Prostate gland (tissue), 2 donors: ENCODE measurements around the gene CCDC91.

Experiments
- CTCF ChIP-seq, 4 experiments: fragments of 200-600 bp in 2 of 4; fragments of 450-650 bp in 2 of 4; sonication (generic) in 2 of 4; IDR thresholded peaks; 1 replicate in 3 of 4; 2 replicates in 1 of 4; pipeline ENCODE4 v1.5.1; 2016 to 2019; ENCODE audit warnings: antibody characterized with exemption in 4 of 4, mild to moderate bottlenecking in 2 of 4, moderate library complexity in 2 of 4
- POLR2A ChIP-seq: fragments of 450-650 bp; IDR thresholded peaks from one replicate; pipeline ENCODE4 v1.6.1; 2016; ENCODE audit warnings: antibody characterized with exemption, mild to moderate bottlenecking
- POLR2AphosphoS5 ChIP-seq: sonication (generic); formaldehyde crosslinking; IDR thresholded peaks from one replicate; pipeline ENCODE4 v1.6.1; 2017; ENCODE audit warnings: antibody characterized with exemption

DNA sequence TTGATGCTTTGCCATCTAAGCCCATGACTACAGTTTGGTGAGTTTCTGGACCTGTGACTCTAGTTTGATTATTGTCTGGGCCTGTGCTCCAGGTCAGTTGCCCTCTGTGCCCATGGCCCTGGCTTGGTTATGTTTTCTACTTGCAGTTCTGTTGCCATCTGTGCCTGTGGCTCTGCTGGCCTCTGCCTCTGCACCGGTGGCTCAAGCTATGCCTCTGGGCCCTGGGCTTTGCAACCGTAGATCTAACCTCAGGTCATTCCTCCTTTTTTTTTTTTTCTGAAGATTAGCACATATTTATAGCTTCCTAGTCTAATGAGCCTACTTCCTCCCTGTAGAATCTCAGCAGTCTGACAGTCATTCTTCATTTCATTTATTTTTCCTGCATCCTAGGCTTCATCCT, 161.2 kb downstream of the CCDC91 start:
- no peak for TF ChIP-seq CTCF (IDR thresholded peaks at IDR 0.05)
- TF ChIP-seq POLR2A, result no peak
- no peak for TF ChIP-seq POLR2AphosphoS5
